Bronchial epithelial cell (primary cell): Measurements from ENCODE around the gene STX18. TPM values are rescaled to one million over a fixed set of nuclear protein-coding genes. Genes with fewer than 3 reads are reported as not detected.

Experiments used
- DNase-seq: peaks from one replicate; pipeline ENCODE4 v3.0.0-alpha.2; 2010; ENCODE audit warnings: low read depth
- FAIRE-seq: peaks from 2 replicates; lab custom pipeline; 2011; peaks lifted over from hg19 to GRCh38; lab: Jason Lieb, UNC
- H3K27me3 ChIP-seq: 2 replicates; pipeline ENCODE4 v1.5.1; 2011; ENCODE audit warnings: low read length; ENCODE audit not compliant: control insufficient read depth, insufficient read depth
- H3K36me3 ChIP-seq: 2 replicates; pipeline ENCODE4 v1.5.1; 2011; ENCODE audit warnings: low read length; ENCODE audit not compliant: control insufficient read depth, insufficient read depth
- H3K4me3 ChIP-seq: 2 replicates; pipeline ENCODE4 v1.5.1; 2011; ENCODE audit warnings: mild to moderate bottlenecking, low read depth, low read length, control low read depth
- total RNA-seq: library from RNA; depleted of rRNA; stranded (reverse); fragments of >200 nt; gene quantifications from 2 replicates; pipeline ENCODE4 v1.2.1, GENCODE V29; 2014
- TF ChIP-seq, protein P1 (sequence below): IDR thresholded peaks from 2 replicates; pipeline ENCODE4 v1.5.1; 2011; ENCODE audit warnings: mild to moderate bottlenecking, moderate library complexity, low read length, control low read depth, inconsistent platforms; ENCODE audit not compliant: insufficient read depth, severe bottlenecking

STX18 gene
- total RNA-seq, 1 donor from 2014 or later, result 21.6 TPM

DNA sequence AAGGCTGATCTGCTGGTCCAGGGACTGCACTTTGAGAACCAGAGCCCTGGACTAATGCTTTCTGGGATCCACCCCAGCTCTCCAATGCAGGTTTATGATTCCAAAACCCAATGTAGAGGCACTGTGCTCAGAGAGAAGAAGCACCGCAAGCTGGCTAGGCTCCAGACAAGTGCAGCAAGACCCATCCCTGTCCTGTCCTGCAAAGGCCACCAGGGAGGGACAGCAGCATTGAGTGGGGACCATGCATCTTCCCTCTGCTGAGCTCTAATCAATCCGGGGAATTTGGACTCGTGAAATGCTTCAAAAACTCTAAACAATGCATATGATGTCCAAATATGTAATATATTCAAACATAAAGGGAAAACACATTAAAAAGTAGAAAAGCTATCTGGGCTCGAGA lies 165.8 kb downstream of the STX18 start:
- H3K36me3 ChIP-seq, result no peaks in the 10 kb centered on the region
- FAIRE-seq (no peak), DNase-seq (no peak)
- H3K27me3 ChIP-seq, result no peaks in the 10 kb centered on the region
- H3K4me3 ChIP-seq, result no peak overlapping the region
- TF ChIP-seq, protein P1, sequence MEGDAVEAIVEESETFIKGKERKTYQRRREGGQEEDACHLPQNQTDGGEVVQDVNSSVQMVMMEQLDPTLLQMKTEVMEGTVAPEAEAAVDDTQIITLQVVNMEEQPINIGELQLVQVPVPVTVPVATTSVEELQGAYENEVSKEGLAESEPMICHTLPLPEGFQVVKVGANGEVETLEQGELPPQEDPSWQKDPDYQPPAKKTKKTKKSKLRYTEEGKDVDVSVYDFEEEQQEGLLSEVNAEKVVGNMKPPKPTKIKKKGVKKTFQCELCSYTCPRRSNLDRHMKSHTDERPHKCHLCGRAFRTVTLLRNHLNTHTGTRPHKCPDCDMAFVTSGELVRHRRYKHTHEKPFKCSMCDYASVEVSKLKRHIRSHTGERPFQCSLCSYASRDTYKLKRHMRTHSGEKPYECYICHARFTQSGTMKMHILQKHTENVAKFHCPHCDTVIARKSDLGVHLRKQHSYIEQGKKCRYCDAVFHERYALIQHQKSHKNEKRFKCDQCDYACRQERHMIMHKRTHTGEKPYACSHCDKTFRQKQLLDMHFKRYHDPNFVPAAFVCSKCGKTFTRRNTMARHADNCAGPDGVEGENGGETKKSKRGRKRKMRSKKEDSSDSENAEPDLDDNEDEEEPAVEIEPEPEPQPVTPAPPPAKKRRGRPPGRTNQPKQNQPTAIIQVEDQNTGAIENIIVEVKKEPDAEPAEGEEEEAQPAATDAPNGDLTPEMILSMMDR, result no peak

DNA sequence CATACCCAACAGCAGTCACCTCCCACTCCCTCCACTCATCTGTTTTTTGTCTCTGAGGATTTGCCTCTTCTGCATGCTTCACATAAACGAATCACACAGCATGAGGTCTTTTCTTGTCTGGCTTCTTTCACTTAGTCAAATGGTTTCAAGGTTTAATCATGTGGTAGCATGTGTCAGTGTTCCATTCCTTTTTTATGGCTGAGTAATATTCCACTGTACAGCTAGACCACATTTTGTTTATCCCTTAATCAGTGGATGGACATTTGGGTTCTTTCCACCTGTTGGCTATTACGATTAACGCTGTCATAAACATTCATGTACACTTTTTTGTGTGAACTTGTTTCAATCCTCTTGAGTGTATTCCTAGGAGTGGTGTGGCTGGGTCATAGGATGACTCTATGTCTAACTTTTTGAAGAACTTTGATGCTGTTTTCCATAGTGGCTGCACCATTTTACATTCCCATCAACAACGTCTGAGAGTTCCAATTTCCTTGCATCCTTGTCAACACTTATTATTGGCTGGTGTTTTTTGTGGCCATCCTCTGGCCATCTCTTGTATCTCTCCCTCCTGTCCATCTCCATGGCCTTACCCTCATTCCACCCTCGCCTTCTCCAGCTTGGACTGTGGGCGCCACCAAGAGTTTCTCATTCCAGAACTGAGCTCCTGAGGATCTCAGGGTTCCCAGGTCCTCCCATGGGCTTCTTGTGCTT lies 167.3 kb downstream of the STX18 start:
- TF ChIP-seq, protein P1, result no peak
- no peak for FAIRE-seq

More for the DNA sequence above, 167.3 kb downstream of the STX18 start:
- Histone ChIP-seq H3K27me3 (no peaks in the 10 kb centered on the region), H3K4me3 (no peak overlapping the region), H3K36me3 (no peaks in the 10 kb centered on the region)
- no peak for DNase-seq

Other genes with a start within 250 kb of the STX18 start
- gene NSG1, start 154.9 kb downstream of the STX18 start, total RNA-seq, result 2.4 and 4.1 TPM in 2 replicates